HG02588 (cell line): ENCODE results near the gene IL5.
"Not testable (repeated sequence)": the region's sequence is repeated elsewhere in the genome, so short reads cannot be mapped to it uniquely, and the experiment has no call there.

ENCODE experiments used
- ATAC-seq: cut with Tn5 transposase; IDR thresholded peaks from one replicate; pipeline ENCODE4 v1.9.1; 2021; ENCODE audit warnings: mild to moderate bottlenecking, moderate library complexity; ENCODE audit not compliant: unreplicated experiment

Gene IL5

DNA sequence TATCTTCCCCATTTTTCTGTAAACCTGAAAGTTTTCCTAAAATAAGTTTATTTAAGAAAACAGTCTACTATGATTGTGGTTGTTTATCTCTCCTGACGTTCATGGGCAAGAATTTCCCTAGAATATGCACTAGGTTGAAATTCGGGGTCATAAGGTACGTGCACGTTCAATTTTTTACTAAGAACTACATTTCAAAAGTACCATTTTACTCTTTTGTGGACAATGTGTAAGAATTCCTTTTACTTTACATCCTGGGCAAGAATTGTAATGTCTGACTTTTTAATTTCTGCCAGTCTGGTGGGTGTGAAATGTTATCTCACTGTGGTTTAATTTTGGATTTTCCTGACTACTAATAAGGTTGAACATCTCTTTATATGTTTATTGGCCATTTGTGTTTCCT lies 12.4 kb downstream of the IL5 start:
- ATAC-seq: no peak

DNA sequence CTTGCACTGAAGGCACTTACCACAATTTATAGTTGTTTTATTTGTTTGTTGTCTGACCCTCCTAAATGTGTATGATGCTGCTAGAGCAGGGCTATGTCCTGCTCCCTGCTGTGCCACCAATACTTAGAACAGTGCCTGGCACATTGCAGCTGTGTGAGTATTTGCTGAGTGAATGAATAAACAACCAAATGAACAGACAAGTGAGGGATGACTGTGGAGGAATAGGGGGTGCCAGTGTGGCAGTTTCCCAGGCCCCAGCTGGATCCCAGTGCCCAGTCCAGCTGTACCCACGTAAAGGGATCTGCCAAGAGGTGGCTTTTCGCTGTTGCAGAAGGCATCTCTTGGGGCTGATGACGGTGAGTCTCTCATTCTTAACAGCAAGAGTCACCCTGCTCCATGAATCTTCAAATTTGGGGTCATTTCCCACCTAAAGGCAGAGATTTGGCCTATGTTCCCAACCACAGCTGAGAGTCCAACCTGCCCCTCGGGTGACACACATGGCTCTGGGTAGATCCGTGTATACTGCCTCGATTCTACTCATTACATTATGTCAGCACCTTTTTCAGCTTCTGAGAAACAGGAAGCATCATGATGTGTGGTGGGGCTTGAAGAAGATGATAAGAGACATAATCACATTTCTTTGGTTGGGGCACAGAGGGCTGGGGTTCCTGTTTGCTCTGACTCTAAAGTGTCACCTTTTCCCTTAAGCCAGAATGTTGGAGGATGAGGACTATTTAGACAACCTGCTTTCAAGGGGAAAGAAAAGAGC lies 14.3 kb downstream of the IL5 start:
- no peak for ATAC-seq

DNA sequence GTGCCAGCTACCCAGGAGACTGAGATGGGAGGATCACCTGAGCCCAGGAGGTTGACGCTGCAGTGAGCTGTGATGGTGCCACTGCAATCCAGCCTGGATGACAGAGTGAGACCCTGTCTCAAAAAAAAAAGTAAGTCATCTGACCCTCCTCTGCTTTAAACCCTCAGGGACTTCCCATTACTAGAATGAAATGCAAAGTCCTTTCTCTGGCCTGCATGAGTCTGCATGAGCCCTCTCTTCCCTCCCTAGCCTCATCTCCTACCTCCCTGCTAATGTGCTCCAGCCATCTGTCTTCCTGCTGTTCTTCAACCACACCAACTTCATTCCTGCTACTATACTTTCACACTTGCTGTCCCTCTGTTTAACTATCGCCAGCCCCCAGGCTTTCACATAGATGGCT lies 15.3 kb downstream of the IL5 start:
- ATAC-seq: no peak

DNA sequence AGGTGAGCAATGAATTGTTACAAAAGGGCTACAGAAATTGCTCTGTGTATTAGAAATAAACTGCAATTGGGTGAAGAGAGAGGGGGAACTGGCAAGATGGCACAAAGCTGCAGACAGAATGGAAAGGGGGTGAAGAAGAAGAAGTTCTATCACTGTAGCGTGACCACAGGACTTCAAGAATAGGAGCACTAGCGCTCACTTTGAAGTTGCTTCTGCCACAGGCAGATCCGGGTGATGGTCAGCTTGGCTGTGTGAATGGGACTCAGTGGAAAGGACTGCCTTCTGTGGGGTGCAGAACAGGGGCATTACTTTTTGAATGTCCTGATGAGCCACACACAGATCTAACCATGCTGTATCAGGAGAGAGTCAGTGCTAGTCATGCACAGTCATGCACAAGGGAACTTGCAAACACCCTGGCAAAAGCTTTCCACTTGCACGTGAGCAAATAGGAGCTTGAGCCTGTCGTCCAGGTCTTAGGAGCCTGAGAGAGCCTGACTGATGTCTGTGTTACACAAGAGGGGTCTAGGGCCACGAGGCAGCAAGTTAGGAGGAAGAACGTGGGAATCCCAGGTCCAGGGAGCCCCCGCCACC lies 16.3 kb downstream of the IL5 start:
- ATAC-seq: no peak

DNA sequence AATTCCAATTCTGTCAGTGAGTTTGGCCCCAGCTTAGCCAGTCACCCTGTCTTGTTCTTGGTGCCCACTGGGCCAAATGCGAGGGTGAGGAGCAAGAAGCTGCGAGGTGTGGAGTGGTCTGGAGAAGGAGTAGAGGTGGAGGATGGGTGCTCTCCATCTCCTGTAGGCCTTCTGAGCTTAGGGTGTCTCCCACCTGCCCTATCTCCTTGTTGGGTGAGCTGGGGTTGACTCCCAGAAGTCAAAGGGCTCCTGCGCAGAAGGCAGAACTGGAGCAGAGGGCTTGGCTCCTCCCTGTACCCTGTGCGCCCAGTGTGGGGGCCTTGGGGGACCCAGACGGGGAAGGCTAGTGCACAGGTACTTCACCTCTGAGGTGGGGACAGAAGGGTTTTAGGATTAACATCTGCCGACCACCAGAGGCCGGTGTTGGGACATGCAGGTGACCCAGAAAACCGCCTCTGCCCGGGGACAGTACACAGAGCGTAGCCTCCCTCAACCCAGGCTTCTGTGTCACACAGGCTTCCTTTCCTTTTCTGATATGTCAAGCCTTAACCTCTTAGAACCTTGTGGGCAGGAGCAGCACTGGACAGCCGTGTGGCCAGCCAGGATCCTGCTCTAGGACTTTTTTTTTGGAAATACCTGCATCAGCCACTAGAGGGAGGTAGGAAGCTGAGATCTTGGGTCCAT lies 16.9 kb downstream of the IL5 start:
- ATAC-seq: peak; percentile 36

DNA sequence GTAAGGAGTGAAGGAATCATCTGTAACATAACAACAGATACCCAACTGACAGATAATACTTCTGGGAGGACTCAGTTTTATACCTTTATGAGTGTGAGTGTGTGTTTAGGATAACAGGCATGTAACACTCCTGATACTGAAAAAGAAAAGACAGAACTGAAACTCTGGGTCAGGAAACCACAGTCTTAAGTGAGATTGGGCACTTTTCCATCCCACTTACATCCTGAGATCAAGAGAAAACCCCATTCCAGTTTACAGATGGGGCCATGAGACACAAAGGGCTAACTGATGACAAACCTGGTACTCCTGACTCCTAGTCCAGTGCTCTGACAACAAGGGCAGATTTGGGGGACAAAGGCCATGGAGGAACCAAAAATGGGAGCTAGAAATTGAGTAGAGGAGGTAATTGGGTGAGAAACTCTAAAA lies 18.0 kb downstream of the IL5 start:
- ATAC-seq: peak; percentile 73

DNA sequence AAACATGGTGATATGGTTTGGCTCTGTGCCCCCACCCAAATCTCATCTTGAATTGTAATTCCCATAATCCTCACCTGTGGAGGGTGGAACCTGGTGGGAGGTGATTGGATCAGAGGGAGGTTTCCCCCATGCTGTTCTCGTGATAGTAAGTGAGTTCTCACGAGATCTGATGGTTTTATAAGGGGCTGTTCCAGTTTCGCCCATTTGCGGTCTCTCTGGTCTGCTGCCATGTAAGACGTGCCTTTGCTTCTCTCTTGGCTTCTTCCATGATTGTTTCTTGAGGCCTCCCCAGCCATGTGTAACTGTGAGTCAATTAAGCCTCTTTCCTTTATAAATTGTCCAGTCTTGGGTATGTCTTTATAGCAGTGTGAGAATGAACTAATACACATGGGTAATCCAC lies 18.4 kb downstream of the IL5 start:
- ATAC-seq: not testable (repeated sequence)

DNA sequence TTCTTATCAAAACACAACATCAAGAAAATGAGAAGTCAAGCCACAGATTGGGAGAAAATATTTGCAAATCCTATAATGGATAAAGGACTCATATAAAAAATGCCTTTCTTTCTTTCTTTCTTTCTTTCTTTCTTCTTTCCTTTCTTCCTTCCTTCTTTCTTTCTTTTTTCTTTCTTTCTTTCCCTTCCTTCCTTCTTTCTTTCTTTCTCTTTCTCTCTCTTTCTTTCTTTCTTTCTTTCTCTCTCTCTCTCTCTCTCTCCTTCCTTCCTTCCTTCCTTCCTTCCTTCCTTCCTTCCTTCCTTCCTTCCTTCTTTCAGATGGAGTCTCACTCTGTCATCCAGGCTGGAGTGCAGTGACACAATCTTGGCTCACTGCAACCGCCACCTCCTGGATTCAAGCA lies 21.3 kb downstream of the IL5 start:
- not testable (repeated sequence) for ATAC-seq

DNA sequence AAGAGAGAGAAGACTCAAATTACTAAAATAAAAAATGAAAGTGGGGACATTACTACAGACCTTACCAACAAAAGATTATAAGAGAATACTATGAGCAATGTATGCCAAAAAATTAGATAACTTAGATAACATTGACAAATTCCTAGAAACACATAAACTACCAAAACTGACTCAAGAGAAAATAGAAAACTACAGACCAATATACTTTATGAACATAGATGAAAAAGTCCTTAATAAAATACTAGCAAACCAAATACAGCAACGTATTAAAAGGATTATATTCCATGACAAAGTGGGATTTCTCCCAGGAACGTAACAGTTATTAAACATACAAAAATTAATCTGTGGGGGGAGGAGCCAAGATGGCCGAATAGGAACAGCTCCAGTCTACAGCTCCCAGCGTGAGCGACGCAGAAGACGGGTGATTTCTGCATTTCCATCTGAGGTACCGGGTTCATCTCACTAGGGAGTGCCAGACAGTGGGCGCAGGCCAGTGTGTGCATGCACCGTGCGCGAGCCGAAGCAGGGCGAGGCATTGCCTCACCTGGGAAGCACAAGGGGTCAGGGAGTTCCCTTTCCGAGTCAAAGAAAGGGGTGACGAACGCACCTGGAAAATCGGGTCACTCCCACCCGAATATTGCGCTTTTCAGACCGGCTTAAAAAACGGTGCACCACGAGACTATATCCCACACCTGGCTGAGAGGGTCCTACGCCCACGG lies 29.5 kb downstream of the IL5 start:
- ATAC-seq: not testable (repeated sequence)

DNA sequence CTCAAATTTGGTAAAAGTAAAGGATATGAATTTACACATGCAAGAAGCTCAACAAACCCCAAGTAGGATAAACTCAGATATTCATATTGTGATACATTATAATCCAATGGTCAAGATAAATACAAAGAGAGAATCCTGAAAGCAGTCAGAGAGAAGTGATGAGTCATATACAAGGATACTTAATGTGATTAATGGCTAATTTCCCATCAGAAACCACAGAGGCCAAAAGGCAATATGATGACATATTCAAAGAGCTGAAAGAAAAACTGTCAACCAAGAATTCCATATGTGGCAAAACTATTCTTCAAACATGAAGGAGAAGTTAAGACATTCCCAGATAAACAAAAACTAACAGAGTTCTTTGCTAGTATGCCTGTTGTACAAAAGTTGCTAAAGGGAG lies 33.2 kb downstream of the IL5 start:
- ATAC-seq: no peak

DNA sequence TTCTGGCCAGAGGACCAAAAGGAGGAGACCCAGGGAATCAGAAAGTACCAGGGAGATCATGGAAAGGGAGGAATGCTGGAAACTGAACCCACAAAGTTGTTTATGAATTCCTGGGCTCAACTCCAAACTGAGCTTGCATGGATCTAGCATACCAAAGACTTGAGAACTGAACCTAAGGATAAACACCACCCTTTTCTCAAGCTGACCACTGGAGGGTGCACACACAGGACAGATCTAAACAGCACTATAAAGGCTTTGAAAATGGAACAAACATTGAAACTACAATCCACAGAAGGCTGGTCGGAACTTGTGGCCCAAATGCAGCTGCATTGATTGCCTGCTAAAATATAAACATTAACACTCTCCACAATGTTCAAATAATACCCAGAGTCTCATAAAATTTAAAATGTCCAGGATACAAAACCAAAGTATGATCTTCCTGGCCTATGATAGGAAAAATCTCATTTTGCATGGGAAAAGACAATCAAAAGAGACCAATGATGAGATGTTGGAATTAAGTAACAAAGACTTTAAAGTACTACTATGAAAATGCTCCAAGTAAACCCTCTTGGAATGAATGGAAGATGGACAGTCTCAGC lies 37.1 kb downstream of the IL5 start:
- peak; percentile 51 for ATAC-seq

DNA sequence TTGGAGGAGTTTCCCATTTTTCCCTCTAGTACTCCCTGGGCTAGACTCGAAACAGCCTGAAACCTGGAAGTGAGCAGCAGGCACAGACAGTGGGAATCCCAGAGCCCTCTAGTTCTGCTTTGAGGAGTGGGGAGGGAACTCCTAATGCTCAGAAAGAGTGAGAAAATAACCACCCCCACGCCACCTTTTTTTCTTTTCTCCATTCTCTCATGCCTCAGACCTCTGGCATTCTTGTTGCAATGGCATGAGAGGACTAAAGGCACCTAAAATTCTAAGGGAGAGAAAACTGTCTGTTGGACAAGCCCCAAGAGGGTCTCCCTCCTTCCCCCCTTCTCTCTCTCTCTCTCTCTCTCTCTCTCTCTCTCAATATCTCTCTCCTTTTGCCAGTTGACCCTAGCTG lies 37.7 kb downstream of the IL5 start:
- no peak for ATAC-seq

DNA sequence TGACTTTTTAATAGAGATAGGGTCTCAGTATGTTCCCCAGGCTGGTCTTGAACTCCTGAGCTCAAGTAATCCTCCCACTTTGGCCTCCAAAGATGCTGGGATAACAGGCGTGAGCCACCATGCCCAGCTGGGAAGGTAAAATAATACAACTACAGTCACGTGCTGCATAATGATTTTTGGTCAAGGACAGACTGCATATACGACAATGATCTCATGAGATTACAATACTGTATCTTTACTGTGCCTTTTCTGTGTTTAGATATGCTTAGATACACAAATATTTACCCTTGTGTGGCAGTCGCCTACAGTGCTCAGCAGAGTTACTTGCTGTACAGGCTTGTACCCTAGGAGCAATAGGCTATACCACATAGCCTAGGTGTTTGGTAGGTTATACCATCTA lies 38.6 kb downstream of the IL5 start:
- ATAC-seq: no peak

DNA sequence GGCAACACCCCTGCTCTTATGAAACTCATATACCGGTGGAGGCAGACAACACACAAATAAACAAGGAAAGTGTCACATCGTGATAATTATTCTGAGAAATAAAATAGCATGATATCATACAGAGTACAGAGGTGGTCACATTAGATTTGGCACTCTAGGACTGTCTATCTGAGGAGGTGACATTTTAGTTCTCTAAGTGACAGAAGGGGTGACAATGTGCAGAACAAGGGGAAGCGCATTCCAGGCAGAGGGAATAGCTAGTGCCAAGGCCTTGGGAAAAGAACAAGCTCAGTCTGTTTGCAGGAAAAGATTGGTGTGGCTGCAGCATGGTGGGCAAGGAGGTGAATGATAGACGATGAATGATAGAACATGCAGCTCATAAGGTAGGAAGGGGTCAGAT lies 40.1 kb downstream of the IL5 start:
- ATAC-seq: no peak

DNA sequence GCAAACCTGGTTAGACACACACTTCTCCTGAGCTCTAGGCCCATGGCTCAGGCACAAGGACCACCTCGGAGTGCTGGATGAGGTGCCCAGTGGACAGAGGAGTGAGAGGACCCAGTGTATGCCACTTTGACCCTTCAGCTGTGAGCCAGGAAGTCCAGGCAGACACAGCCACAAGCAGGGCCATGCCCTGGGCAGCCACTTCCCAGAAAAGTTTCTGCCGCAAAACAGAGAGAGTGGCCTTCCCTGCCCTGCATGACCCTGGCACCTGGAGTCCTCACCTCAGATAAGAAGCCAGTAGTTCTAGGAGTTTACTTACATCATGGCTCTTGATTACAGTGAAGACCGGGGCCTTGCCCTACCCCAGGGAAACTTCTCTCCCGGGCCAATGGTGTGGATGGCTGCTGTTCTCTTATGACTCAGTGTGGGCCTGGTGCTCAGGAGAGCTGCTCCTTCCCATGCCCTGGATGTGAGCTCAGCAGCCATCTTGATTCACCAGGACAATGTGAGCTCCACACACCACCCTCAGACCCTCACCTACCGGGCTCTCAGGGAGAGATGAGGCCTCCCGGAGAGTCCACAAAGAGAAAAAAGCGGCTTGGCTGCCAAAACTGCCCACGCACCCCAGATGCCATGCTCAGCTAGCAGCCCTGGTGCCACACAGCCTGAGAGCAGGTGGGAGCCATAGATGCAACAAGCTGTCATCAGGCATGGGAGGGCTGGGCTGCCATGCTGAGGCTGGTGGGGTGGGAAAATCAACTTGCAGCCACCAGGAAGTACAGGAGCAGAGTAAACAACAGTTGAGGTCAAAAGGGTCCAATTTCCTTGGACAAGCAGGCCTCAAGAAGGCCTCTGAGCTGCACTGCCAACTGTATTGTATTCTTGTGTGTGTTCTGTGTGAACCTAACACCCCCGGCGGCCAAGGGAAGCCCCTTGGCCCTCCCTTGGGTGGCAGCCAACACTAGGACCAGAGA lies 41.1 kb downstream of the IL5 start:
- ATAC-seq: no peak

DNA sequence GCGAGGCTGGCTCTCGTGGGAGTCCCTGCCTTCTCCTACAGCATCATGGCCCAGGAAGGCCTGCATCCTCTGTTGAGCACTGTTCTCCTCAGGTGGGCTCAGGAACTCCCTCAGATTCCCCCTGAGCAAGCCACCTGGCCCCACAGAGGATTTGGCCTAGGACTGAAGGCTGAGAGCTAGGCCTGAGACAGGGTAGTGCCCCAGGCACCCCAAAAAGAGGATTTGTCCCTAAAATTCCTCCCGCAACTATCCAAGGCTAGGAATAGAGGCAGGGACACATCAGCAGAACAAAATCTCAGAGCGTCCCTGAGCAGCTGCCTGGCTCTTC lies 41.7 kb downstream of the IL5 start:
- ATAC-seq: no peak

DNA sequence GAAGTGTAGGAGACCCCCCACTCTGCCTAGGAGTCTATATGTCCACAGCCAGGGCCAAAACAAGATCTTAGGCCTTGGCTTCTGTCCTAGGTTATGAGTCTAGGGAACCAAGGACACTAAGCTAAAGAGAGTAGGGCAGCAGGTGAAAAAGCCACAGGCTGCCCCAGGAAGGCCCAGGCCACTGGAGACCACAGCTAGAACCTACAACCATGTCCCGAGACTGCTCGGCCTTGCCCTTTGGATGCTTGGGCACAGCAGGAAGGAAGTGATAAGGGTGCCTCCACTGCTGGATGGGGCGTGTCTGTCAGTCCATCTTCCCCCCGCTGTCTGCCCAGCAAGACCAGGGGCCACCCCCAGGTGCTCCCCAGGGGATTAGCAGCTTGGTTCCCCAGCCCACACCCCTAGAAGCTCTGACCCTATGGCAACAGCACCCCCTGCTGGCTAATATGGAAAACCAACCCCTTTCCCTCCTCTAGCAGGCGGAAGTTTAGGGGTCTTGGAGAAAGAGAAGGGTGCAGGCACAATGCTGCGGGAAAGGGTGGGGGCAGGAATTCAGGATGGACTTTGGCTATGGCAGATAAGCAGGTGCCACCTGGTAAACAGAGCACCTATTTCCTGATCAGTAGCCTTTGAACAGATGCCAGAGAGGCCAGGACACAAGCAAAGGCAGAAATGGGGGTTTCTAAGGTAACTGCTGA lies 42.2 kb downstream of the IL5 start:
- ATAC-seq: peak; percentile 39

DNA sequence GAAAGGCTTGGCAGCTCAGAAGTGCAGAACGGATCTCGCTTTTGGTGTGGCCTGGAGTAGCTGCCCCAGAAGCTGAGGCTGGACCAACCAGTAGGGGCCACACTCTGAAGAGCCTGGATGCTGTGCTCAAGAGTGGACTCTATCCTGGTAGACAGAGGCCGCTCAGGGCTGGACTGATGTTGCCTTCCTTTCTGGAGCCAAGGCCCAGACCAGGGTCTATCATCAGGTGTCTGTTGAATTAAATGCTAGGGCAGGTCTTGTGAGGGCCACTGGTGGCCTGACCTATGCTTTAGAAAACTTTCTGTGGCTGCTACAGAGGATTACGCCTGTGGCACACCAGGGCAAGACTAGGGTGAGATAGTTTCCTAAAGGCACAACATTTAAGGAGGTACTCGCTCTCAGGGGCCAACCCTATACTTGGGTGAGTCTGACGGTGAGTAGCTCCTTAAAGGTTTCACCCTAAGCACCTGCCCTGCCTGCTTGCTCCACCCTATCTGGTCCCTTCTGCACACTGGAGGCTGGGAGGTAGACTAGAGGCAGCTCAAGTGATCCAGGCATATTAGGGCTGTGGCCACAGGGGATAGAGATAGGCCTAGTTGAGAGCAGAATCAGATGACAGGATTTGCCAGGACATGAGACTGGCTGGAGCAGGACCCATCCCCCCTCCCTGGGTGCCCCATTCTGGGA lies 42.9 kb downstream of the IL5 start:
- no peak for ATAC-seq
